Activated B cell treated with CpG ODN at 0.5 μM for 24 hours (primary cell): ENCODE data around the gene PANX2. TPM values are rescaled to one million over a fixed set of nuclear protein-coding genes. Genes with fewer than 3 reads are reported as not detected.
"Not testable (repeated sequence)": the region's sequence is repeated elsewhere in the genome, so short reads cannot be mapped to it uniquely, and the experiment has no call there.

ENCODE experiments used
- ATAC-seq: fragments of 200-7000 bp; cut with Tn5 transposase; one replicate; pipeline ENCODE4 v1.10.0; 2021; ENCODE audit warnings: low read depth, mild to moderate bottlenecking, moderate library complexity
- CTCF ChIA-PET: fragments of 350-600 bp; sonication (Branson Sonifier 250); formaldehyde crosslinking; loops from one replicate; lab custom pipeline; 2021; ENCODE audit warnings: antibody characterized with exemption; lab: Charles Lee
- POLR2A ChIA-PET: fragments of 350-600 bp; sonication (Branson Sonifier 250); formaldehyde crosslinking; loops from one replicate; lab custom pipeline; 2021; ENCODE audit warnings: antibody characterized with exemption; lab: Charles Lee
- DNase-seq: peaks from one replicate; pipeline ENCODE4 v3.0.0; 2022
- H3K27ac Mint-ChIP-seq: one replicate; pipeline ENCODE4 v1.8.0; 2020; ENCODE audit warnings: mixed read lengths
- H3K27me3 Mint-ChIP-seq: one replicate; pipeline ENCODE4 v1.8.0; 2021; ENCODE audit warnings: mixed read lengths
- H3K36me3 Mint-ChIP-seq: one replicate; pipeline ENCODE4 v1.8.0; 2021; ENCODE audit warnings: low read depth, mixed read lengths
- H3K4me1 Mint-ChIP-seq: one replicate; pipeline ENCODE4 v1.8.0; 2021; ENCODE audit warnings: mixed read lengths
- H3K4me3 Mint-ChIP-seq: one replicate; pipeline ENCODE4 v1.8.0; 2020; ENCODE audit warnings: mild to moderate bottlenecking, mixed read lengths
- H3K9me3 Mint-ChIP-seq: one replicate; pipeline ENCODE4 v1.8.0; 2020; ENCODE audit warnings: mixed read lengths
- CTCF ChIP-seq: fragments of 200-600 bp; IDR thresholded peaks from one replicate; pipeline ENCODE4 v1.8.0; 2022; ENCODE audit warnings: antibody characterized with exemption, mild to moderate bottlenecking
- intact Hi-C: fragments of 100-400 bp; cut with micrococcal nuclease; formaldehyde crosslinking; loops from one replicate; pipeline ENCODE4 v1.15.1; 2024
- total RNA-seq: library from RNA; stranded (reverse); gene quantifications from 2 replicates; pipeline ENCODE4 v1.2.3, GENCODE V29; 2022

The PANX2 gene
- total RNA-seq, 1 donor from 2014 or later = 0.27 TPM

- peak; percentile 20 for ATAC-seq
- no peak for TF ChIP-seq CTCF
- intact Hi-C loops = loop anchor here (2.0 to 10.0 kb wide), 4 partner anchors 17 to 347 kb away; partner anchors contain the start of genes IL17REL, TRABD and ZBED4
- no peaks in the 10 kb centered on the region for H3K9me3 Mint-ChIP-seq
- peaks cover 26% of the 10 kb centered on the region for H3K4me1 Mint-ChIP-seq
- peak overlapping the region; percentile 85 for H3K4me3 Mint-ChIP-seq
- H3K27me3 Mint-ChIP-seq = no peaks in the 10 kb centered on the region
- ChIA-PET CTCF (interaction anchor here (1.0 kb wide), 1 partner anchor 11 kb away, joined by 3 read pairs; no protein-coding TSS in a partner anchor), POLR2A (interaction anchor here (0.6 to 4.9 kb wide), 3 partner anchors 10 to 265 kb away, joined by 3 to 72 read pairs (median 5); no protein-coding TSS in a partner anchor)
- H3K27ac Mint-ChIP-seq = peak overlapping the region; percentile 35
- DNase-seq = no peak
- peaks cover 33% of the 10 kb centered on the region for H3K36me3 Mint-ChIP-seq
Measured at GRCh38 chr22:50201191-50202129, 30.9 kb downstream of the PANX2 start.

GRCh38 chr22:50202130-50202666, 31.7 kb downstream of the PANX2 start:
- ATAC-seq = no peak
- Mint-ChIP-seq H3K4me3 (peak overlapping the region; percentile 85), H3K4me1 (peaks cover 34% of the 10 kb centered on the region), H3K27ac (peak overlapping the region; percentile 35), H3K9me3 (no peaks in the 10 kb centered on the region), H3K27me3 (no peaks in the 10 kb centered on the region), H3K36me3 (peaks cover 35% of the 10 kb centered on the region)
- no peak for DNase-seq
- intact Hi-C loops = loop anchor here (10.0 kb wide), 2 partner anchors 187 to 347 kb away; partner anchors contain the start of genes IL17REL and ZBED4
- no peak for TF ChIP-seq CTCF
- ChIA-PET CTCF (interaction anchor here (1.0 kb wide), 1 partner anchor 12 kb away, joined by 3 read pairs; no protein-coding TSS in a partner anchor), POLR2A (interaction anchor here (4.9 kb wide), 1 partner anchor 11 kb away, joined by 72 read pairs; no protein-coding TSS in a partner anchor)

- no peak for DNase-seq
- H3K36me3 Mint-ChIP-seq = peaks cover 39% of the 10 kb centered on the region
- ATAC-seq = no peak
- no peaks in the 10 kb centered on the region for H3K27me3 Mint-ChIP-seq
- CTCF ChIA-PET = no interaction called here
- peaks cover 42% of the 10 kb centered on the region for H3K4me1 Mint-ChIP-seq
- no peak for TF ChIP-seq CTCF
- H3K9me3 Mint-ChIP-seq = no peaks in the 10 kb centered on the region
- no peak overlapping the region for H3K27ac Mint-ChIP-seq
- POLR2A ChIA-PET = interaction anchor here (0.9 to 4.9 kb wide), 2 partner anchors 12 to 32 kb away, joined by 3 to 72 read pairs; partner anchors contain the start of gene PANX2
- intact Hi-C loops = loop anchor here (10.0 kb wide), 2 partner anchors 188 to 348 kb away; partner anchors contain the start of genes IL17REL and ZBED4
- no peak overlapping the region for H3K4me3 Mint-ChIP-seq
Measured at GRCh38 chr22:50203288-50203687, 32.8 kb downstream of the PANX2 start.

- no peak for TF ChIP-seq CTCF
- ATAC-seq (no peak), DNase-seq (no peak)
- Mint-ChIP-seq H3K36me3 (peaks cover 39% of the 10 kb centered on the region), H3K9me3 (no peaks in the 10 kb centered on the region), H3K4me3 (no peak overlapping the region), H3K27me3 (no peaks in the 10 kb centered on the region), H3K4me1 (peaks cover 40% of the 10 kb centered on the region), H3K27ac (no peak overlapping the region)
- intact Hi-C loops = loop anchor here (10.0 kb wide), 2 partner anchors 190 to 350 kb away; partner anchors contain the start of genes IL17REL and ZBED4
- POLR2A ChIA-PET = interaction anchor here (5.0 kb wide), 1 partner anchor 13 kb away, joined by 55 read pairs; no protein-coding TSS in a partner anchor
- CTCF ChIA-PET = no interaction called here
Measured at GRCh38 chr22:50204571-50204970, 34.0 kb downstream of the PANX2 start.

- H3K4me3 Mint-ChIP-seq, DNase-seq, H3K27me3 Mint-ChIP-seq, CTCF ChIA-PET, ATAC-seq, H3K27ac Mint-ChIP-seq, H3K9me3 Mint-ChIP-seq: not testable (repeated sequence)
- POLR2A ChIA-PET = interaction anchor here (5.0 kb wide), 1 partner anchor 14 kb away, joined by 55 read pairs; no protein-coding TSS in a partner anchor
- Mint-ChIP-seq H3K4me1 (peaks cover 39% of the 10 kb centered on the region), H3K36me3 (peaks cover 43% of the 10 kb centered on the region)
- intact Hi-C loops = loop anchor here (5.0 to 10.0 kb wide), 3 partner anchors 173 to 350 kb away; partner anchors contain the start of genes IL17REL and ZBED4
Measured at GRCh38 chr22:50204998-50205397, 34.5 kb downstream of the PANX2 start.
